IPS DF 6.9 (cell line): ENCODE data around the gene MAP4K4.

Experiments
- DNase-seq: peaks from one replicate; pipeline ENCODE4 v3.0.0-alpha.2; 2013; ENCODE audit warnings: low read depth, low spot score
- H3K27ac ChIP-seq: one replicate; pipeline ENCODE4 v1.5.1; 2013; ENCODE audit warnings: low read length, control low read depth
- H3K27me3 ChIP-seq: 2 replicates; pipeline ENCODE4 v1.6.1; 2013; ENCODE audit warnings: mild to moderate bottlenecking, low read length; ENCODE audit not compliant: control insufficient read depth, insufficient read depth
- H3K36me3 ChIP-seq: 2 replicates; pipeline ENCODE4 v1.6.1; 2013; ENCODE audit warnings: low read length; ENCODE audit not compliant: control insufficient read depth, insufficient read depth
- H3K4me1 ChIP-seq: 2 replicates; pipeline ENCODE4 v1.6.1; 2013; ENCODE audit warnings: low read length; ENCODE audit not compliant: control insufficient read depth, insufficient read depth
- H3K4me3 ChIP-seq: 2 replicates; pipeline ENCODE4 v1.5.1; 2013; ENCODE audit warnings: mild to moderate bottlenecking, low read length
- H3K9me3 ChIP-seq: 2 replicates; pipeline ENCODE4 v1.6.1; 2013; ENCODE audit warnings: low read length, inconsistent platforms; ENCODE audit not compliant: control insufficient read depth, insufficient read depth
- WGBS: extraction: QIAGEN DNeasy Blood & Tissue Kit; methylation state at CpG from one replicate; pipeline ENCODE4 v1.1.7; 2013; ENCODE audit warnings: mixed read lengths, missing lambda C conversion rate; ENCODE audit not compliant: insufficient read length, insufficient coverage; 5-methylcytosine and 5-hydroxymethylcytosine counted together

Gene MAP4K4

DNA sequence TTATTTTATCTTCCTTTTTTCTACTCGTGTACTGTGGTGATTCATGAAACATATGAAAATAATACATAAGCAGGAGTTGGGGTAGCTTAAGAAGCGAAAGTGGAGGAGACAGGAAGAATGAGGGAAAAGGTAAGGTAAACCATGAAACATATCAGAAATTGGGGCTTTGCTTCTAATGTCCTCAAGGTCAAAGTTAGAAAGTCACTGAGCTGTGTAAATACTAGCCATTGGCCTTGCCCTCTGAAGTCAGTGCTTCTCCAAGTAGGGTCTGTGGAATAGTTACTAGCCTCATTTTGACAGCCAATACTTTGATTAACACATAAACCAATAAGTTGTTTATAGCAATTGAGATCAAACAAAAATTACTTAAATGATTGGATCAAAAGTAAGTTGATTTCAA, 117.2 kb downstream of the MAP4K4 start:
- Histone ChIP-seq H3K27me3 (no peaks in the 10 kb centered on the region), H3K4me1 (peaks cover 6% of the 10 kb centered on the region), H3K36me3 (no peaks in the 10 kb centered on the region), H3K27ac (no peak overlapping the region), H3K9me3 (no peaks in the 10 kb centered on the region), H3K4me3 (no peak overlapping the region)
- DNase-seq = no peak
- no CpG with 5 or more reads among the region's 2 CpGs for WGBS

- H3K36me3 ChIP-seq = no peaks in the 10 kb centered on the region
- H3K9me3 ChIP-seq = no peaks in the 10 kb centered on the region
- H3K4me3 ChIP-seq = no peak overlapping the region
- H3K27me3 ChIP-seq = no peaks in the 10 kb centered on the region
- no CpG with 5 or more reads among the region's 3 CpGs for WGBS
- no peak for DNase-seq
- no peak overlapping the region for H3K27ac ChIP-seq
- H3K4me1 ChIP-seq = peaks cover 6% of the 10 kb centered on the region
These were observed 117.6 kb downstream of the MAP4K4 start for GRCh38 chr2:101815154-101815553.

DNA sequence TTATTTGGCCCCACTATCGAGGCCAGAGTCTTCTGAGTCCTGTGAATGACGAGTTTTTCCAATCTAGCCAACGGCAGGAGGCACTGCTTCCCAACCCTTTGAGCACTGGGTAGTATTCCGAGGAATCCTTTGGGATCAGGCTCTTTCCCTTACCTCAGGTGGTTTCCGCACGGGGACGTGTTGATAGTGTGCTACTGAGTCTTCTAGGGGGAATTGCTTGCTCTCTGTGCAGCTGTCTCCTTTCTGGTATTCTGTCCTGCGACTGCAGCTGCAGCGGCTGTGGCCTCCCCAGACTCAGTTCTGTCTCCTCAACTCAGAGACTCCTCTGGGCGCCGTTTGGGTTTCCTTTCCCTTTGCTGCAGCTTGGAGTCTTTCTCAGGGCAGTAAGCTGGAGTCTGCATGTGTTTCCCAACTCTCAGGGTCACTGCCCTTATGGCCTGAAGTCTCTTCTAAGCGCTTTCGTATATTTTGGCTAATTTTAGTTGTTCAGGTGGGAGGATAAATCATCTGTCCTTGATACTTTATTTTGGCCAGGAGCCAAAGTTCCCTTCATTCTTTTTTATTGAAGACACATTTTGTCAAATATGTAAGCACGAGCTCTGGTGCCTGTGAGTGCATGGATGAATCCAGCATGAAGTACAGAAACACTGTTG, 118.4 kb downstream of the MAP4K4 start:
- H3K36me3 ChIP-seq = no peaks in the 10 kb centered on the region
- no peak overlapping the region for H3K4me3 ChIP-seq
- WGBS = no CpG with 5 or more reads among the region's 14 CpGs
- no peak for DNase-seq
- no peaks in the 10 kb centered on the region for H3K27me3 ChIP-seq
- H3K27ac ChIP-seq = no peak overlapping the region
- H3K4me1 ChIP-seq = peaks cover 8% of the 10 kb centered on the region
- H3K9me3 ChIP-seq = no peaks in the 10 kb centered on the region

DNA sequence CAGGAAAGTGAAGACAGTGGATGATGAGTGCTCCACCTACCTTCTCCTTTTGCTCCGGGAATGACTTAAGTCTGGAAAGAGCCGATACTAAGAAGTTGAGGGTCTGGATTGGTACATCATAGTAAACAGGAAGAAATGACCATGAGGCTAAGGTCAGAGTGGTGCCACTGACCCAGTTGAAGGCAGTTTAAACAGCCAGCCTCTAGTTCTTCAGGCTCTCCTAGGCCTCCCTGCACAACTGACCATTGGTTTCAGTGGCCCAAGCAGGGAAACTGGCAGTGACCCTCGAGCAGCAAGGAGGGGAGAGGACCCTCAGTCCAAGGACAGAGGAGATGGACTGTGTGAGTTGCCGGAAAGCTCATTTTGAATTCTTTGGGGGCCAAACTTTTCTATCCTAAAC, 119.1 kb downstream of the MAP4K4 start:
- no peak for DNase-seq
- no peaks in the 10 kb centered on the region for H3K36me3 ChIP-seq
- H3K9me3 ChIP-seq = no peaks in the 10 kb centered on the region
- H3K4me1 ChIP-seq = peaks cover 6% of the 10 kb centered on the region
- no peaks in the 10 kb centered on the region for H3K27me3 ChIP-seq
- no peak overlapping the region for H3K27ac ChIP-seq
- H3K4me3 ChIP-seq = no peak overlapping the region
- WGBS = no CpG with 5 or more reads among the region's 4 CpGs

DNA sequence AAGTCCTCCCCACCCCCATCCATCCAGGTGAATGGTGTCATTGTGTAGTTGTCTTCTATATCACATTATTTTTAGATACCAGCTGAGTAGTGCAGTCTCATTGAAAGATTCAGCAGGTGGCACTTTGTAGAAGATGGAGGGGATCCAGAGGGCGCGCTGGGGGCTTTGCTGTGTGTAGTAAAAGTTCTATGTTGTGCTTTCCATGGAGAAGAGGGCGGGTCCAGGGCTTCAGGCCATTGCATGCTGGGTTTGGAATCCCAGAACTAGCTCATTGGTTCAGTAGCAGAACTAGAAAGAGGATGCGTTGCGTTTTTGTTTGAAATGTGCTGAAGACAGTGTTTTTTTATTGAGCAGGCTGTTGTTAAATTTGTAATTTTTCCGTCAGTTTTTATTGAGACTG, 120.0 kb downstream of the MAP4K4 start:
- no peaks in the 10 kb centered on the region for H3K27me3 ChIP-seq
- no peak for DNase-seq
- no peak overlapping the region for H3K27ac ChIP-seq
- peaks cover 6% of the 10 kb centered on the region for H3K4me1 ChIP-seq
- WGBS = no CpG with 5 or more reads among the region's 6 CpGs
- H3K36me3 ChIP-seq = no peaks in the 10 kb centered on the region
- H3K4me3 ChIP-seq = no peak overlapping the region
- no peaks in the 10 kb centered on the region for H3K9me3 ChIP-seq

- no peak overlapping the region for H3K4me3 ChIP-seq
- H3K9me3 ChIP-seq = no peaks in the 10 kb centered on the region
- DNase-seq = no peak
- no peak overlapping the region for H3K27ac ChIP-seq
- peaks cover 6% of the 10 kb centered on the region for H3K4me1 ChIP-seq
- WGBS = no CpG with 5 or more reads among the region's 1 CpG
- no peaks in the 10 kb centered on the region for H3K27me3 ChIP-seq
- H3K36me3 ChIP-seq = no peaks in the 10 kb centered on the region
These were observed 121.3 kb downstream of the MAP4K4 start for GRCh38 chr2:101818531-101819451.

DNA sequence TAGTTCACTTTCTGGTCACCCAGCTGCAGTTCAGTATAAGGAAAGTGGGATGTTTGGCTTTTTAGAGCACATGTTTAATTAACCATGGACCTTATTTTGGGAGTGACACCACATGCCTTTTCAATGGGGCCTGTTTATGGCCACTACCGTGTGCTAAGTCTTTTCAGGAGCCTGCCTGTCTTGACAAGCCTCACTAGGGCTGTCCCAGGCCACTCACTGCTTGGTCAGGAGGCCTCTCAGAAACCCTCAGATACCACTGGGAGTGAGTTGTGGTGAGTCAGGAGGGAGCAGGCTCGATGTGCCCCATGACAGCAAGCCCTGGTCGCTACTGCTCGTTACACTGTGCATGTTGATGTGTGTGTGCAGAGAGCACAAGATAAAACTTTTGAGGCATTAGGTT, 123.0 kb downstream of the MAP4K4 start:
- no peaks in the 10 kb centered on the region for H3K27me3 ChIP-seq
- H3K4me3 ChIP-seq = no peak overlapping the region
- no CpG with 5 or more reads among the region's 4 CpGs for WGBS
- H3K9me3 ChIP-seq = no peaks in the 10 kb centered on the region
- H3K27ac ChIP-seq = no peak overlapping the region
- H3K4me1 ChIP-seq = peaks cover 6% of the 10 kb centered on the region
- no peaks in the 10 kb centered on the region for H3K36me3 ChIP-seq
- DNase-seq = no peak

GRCh38 chr2:101821059-101821805, 123.7 kb downstream of the MAP4K4 start:
- Histone ChIP-seq H3K4me3 (no peak overlapping the region), H3K27ac (no peak overlapping the region), H3K27me3 (no peaks in the 10 kb centered on the region), H3K4me1 (peaks cover 6% of the 10 kb centered on the region), H3K36me3 (no peaks in the 10 kb centered on the region), H3K9me3 (no peaks in the 10 kb centered on the region)
- no peak for DNase-seq
- WGBS = no CpG with 5 or more reads among the region's 3 CpGs

GRCh38 chr2:101821828-101822458, 124.4 kb downstream of the MAP4K4 start:
- no peak for DNase-seq
- no peaks in the 10 kb centered on the region for H3K9me3 ChIP-seq
- no peak overlapping the region for H3K4me3 ChIP-seq
- H3K27me3 ChIP-seq = no peaks in the 10 kb centered on the region
- peaks cover 3% of the 10 kb centered on the region; the same call in 1 of the 2 replicates for H3K4me1 ChIP-seq
- no peaks in the 10 kb centered on the region for H3K36me3 ChIP-seq
- WGBS = no CpG with 5 or more reads among the region's 6 CpGs
- H3K27ac ChIP-seq = no peak overlapping the region

GRCh38 chr2:101823347-101823791, 125.9 kb downstream of the MAP4K4 start:
- H3K4me1 ChIP-seq = peaks cover 3% of the 10 kb centered on the region; the same call in 1 of the 2 replicates
- WGBS = no CpG with 5 or more reads among the region's 14 CpGs
- H3K27ac ChIP-seq = no peak overlapping the region

More at GRCh38 chr2:101823347-101823791, 125.9 kb downstream of the MAP4K4 start:
- no peak overlapping the region for H3K4me3 ChIP-seq
- no peaks in the 10 kb centered on the region for H3K36me3 ChIP-seq
- H3K9me3 ChIP-seq = no peaks in the 10 kb centered on the region
- no peaks in the 10 kb centered on the region for H3K27me3 ChIP-seq
- DNase-seq = no peak
